Keratinocyte (primary cell): Measurements from ENCODE around the gene ZMIZ1. TPM values are rescaled to one million over a fixed set of nuclear protein-coding genes. Genes with fewer than 3 reads are reported as not detected.
A peak's percentile ranks its signal among the peaks of the same experiment; 100 is the strongest.

ENCODE experiments used
- DNase-seq: peaks from one replicate; pipeline ENCODE4 v3.0.0-alpha.2; 2011; ENCODE audit warnings: low read depth, missing footprints, low spot score
- FAIRE-seq: peaks from 2 replicates; lab custom pipeline; 2011; peaks lifted over from hg19 to GRCh38; lab: Jason Lieb, UNC
- H2AFZ ChIP-seq: 2 replicates; pipeline ENCODE4 v1.6.0; 2012; ENCODE audit warnings: low read length, control low read depth, inconsistent platforms; ENCODE audit not compliant: control insufficient read depth
- H3K27ac ChIP-seq: 2 replicates; pipeline ENCODE4 v1.5.1; 2011; ENCODE audit warnings: low read length; ENCODE audit not compliant: control insufficient read depth, insufficient read depth
- H3K27me3 ChIP-seq: 3 replicates; pipeline ENCODE4 v1.6.0; 2011; ENCODE audit warnings: low read length; ENCODE audit not compliant: control insufficient read depth, insufficient read depth; ENCODE audit errors: extremely low read depth
- H3K36me3 ChIP-seq, 2 experiments: 2 replicates in 1 of 2; 3 replicates in 1 of 2; pipeline ENCODE4 v1.5.1; 2011; ENCODE audit warnings: low read length in 2 of 2, mild to moderate bottlenecking in 1 of 2; ENCODE audit not compliant: control insufficient read depth in 2 of 2, insufficient read depth in 2 of 2; ENCODE audit errors: extremely low read depth in 1 of 2
- H3K4me1 ChIP-seq: 3 replicates; pipeline ENCODE4 v1.5.1; 2011; ENCODE audit warnings: low read length; ENCODE audit not compliant: control insufficient read depth, insufficient read depth; ENCODE audit errors: extremely low read depth
- H3K4me2 ChIP-seq: 3 replicates; pipeline ENCODE4 v1.6.0; 2011; ENCODE audit warnings: low read depth, low read length; ENCODE audit not compliant: control insufficient read depth, insufficient read depth; ENCODE audit errors: extremely low read depth
- H3K4me3 ChIP-seq, 3 experiments: fragments of 200-600 bp in 1 of 3; sonication (generic) in 1 of 3; 2 replicates in 2 of 3; 3 replicates in 1 of 3; pipeline ENCODE4 v1.5.1; 2011 to 2016; ENCODE audit warnings: low read length in 3 of 3, mild to moderate bottlenecking in 3 of 3, control low read depth in 2 of 3, inconsistent platforms in 1 of 3, low read depth in 1 of 3, mixed read lengths in 1 of 3, mixed run types in 1 of 3, moderate library complexity in 1 of 3; ENCODE audit not compliant: control insufficient read depth in 2 of 3, insufficient read depth in 2 of 3; ENCODE audit errors: extremely low read depth in 1 of 3
- H3K79me2 ChIP-seq: 2 replicates; pipeline ENCODE4 v1.6.0; 2012; ENCODE audit warnings: low read length; ENCODE audit not compliant: control insufficient read depth, insufficient read depth
- H3K9ac ChIP-seq: 3 replicates; pipeline ENCODE4 v1.6.0; 2011; ENCODE audit warnings: low read length; ENCODE audit not compliant: control insufficient read depth, insufficient read depth; ENCODE audit errors: extremely low read depth
- H3K9me1 ChIP-seq: 3 replicates; pipeline ENCODE4 v1.6.0; 2011; ENCODE audit warnings: low read length; ENCODE audit not compliant: control insufficient read depth, insufficient read depth; ENCODE audit errors: extremely low read depth
- H3K9me3 ChIP-seq: 2 replicates; pipeline ENCODE4 v1.5.1; 2012; ENCODE audit warnings: low read depth, low read length; ENCODE audit not compliant: control insufficient read depth
- H4K20me1 ChIP-seq: 3 replicates; pipeline ENCODE4 v1.6.0; 2011; ENCODE audit warnings: low read length; ENCODE audit not compliant: control insufficient read depth, insufficient read depth; ENCODE audit errors: extremely low read depth
- CTCF ChIP-seq, 3 experiments: IDR thresholded peaks in 1 of 3; conservative IDR thresholded peaks in 1 of 3; optimal IDR thresholded peaks in 1 of 3; 2 replicates in 2 of 3; 3 replicates in 1 of 3; pipeline versions ENCODE3 to v1.5.1; 2011; ENCODE audit warnings: low read length in 3 of 3, mild to moderate bottlenecking in 3 of 3, moderate library complexity in 2 of 3, control low read depth in 1 of 3, inconsistent platforms in 1 of 3; ENCODE audit not compliant: insufficient read depth in 2 of 3; ENCODE audit errors: extremely low read depth in 1 of 3
- EZH2 ChIP-seq: IDR thresholded peaks from one replicate; pipeline ENCODE4 v1.6.1; 2012; ENCODE audit warnings: inconsistent platforms, mild to moderate bottlenecking, low read length, moderate library complexity
- dilution Hi-C: fragments of 300-500 bp; cut with MboI; formaldehyde crosslinking; loops from one replicate; pipeline ENCODE4 v1.7.0; 2020; ENCODE audit warnings: low sequenced_read_pairs; ENCODE audit not compliant: extremely low pct_ligation_motif_present
- polyA plus RNA-seq, 5 experiments: library from polyadenylated mRNA; depleted of rRNA in 3 of 5; stranded (reverse) in 3 of 5; stranded (forward) in 1 of 5; unstranded in 1 of 5; fragments of >200 nt; gene quantifications; 1 replicate in 1 of 5; 2 replicates in 3 of 5; 3 replicates in 1 of 5; pipeline versions ENCODE4 v1.2.1 to v1.2.3, GENCODE V29; 2011 to 2012; ENCODE audit warnings: missing spikeins in 2 of 5, low read depth in 1 of 5, low replicate concordance in 1 of 5

The ZMIZ1 gene
- polyA plus RNA-seq, 1 donor (not counting 4 experiments of a cell fraction or from before 2014, with no cell fraction given), result 1.8 TPM

GRCh38 chr10:79346012-79346340, 277.2 kb downstream of the ZMIZ1 start:
- no peak for TF ChIP-seq CTCF (optimal IDR thresholded peaks at IDR 0.05 in 1 of 3, IDR thresholded peaks at IDR 0.05 in 1 of 3, conservative IDR thresholded peaks at IDR 0.05 in 1 of 3; ENCODE audit: extremely low read depth in 1 of 3, insufficient read depth in 2 of 3, low read length in 3 of 3)
- no peak for TF ChIP-seq EZH2
- H3K4me2 ChIP-seq, result no peak overlapping the region
- no peak overlapping the region for H2AFZ ChIP-seq
- no peak overlapping the region for H3K4me3 ChIP-seq
- FAIRE-seq, result no peak
- no peak overlapping the region for H3K9ac ChIP-seq
- H3K79me2 ChIP-seq, result peaks cover 33% of the 10 kb centered on the region
- DNase-seq, result no peak
- H3K27ac ChIP-seq, result no peak overlapping the region
- peaks cover 30% of the 10 kb centered on the region for H3K4me1 ChIP-seq
- peaks cover 12% of the 10 kb centered on the region for H4K20me1 ChIP-seq
- dilution Hi-C loops, result no loop called here
- peaks cover 5% of the 10 kb centered on the region for H3K9me1 ChIP-seq
- H3K27me3 ChIP-seq, result no peaks in the 10 kb centered on the region
- peaks cover 20 to 25% of the 10 kb centered on the region in 2 experiments for H3K36me3 ChIP-seq
- no peaks in the 10 kb centered on the region for H3K9me3 ChIP-seq

- Histone ChIP-seq H3K9ac (peak overlapping the region; percentile 97), H2AFZ (peak overlapping the region; percentile 15)
Measured at GRCh38 chr10:79346388-79347225, 277.8 kb downstream of the ZMIZ1 start.

More at GRCh38 chr10:79346388-79347225, 277.8 kb downstream of the ZMIZ1 start:
- dilution Hi-C loops, result no loop called here
- DNase-seq, result no peak
- TF ChIP-seq CTCF (optimal IDR thresholded peaks at IDR 0.05 in 1 of 3, IDR thresholded peaks at IDR 0.05 in 1 of 3, conservative IDR thresholded peaks at IDR 0.05 in 1 of 3; ENCODE audit: extremely low read depth in 1 of 3, insufficient read depth in 2 of 3, low read length in 3 of 3), result no peak
- TF ChIP-seq EZH2, result no peak
- Histone ChIP-seq H3K36me3 (peaks cover 24 to 29% of the 10 kb centered on the region in 2 experiments), H3K4me2 (peak overlapping the region; percentile 71), H3K27ac (peak overlapping the region; percentile 91), H3K4me1 (peaks cover 30% of the 10 kb centered on the region), H3K79me2 (peaks cover 36% of the 10 kb centered on the region), H3K4me3 (peak overlapping the region in 1 of 3 experiments; percentile 14), H3K9me1 (peaks cover 5% of the 10 kb centered on the region), H3K9me3 (no peaks in the 10 kb centered on the region), H4K20me1 (peaks cover 12% of the 10 kb centered on the region), H3K27me3 (no peaks in the 10 kb centered on the region)
- FAIRE-seq, result no peak
